OCI-LY7 (cell line): ENCODE measurements around the gene PAX7. TPM values are rescaled to one million over a fixed set of nuclear protein-coding genes. Genes with fewer than 3 reads are reported as not detected.

Source experiments
- BruUV-seq: library from RNA; stranded (reverse); fragments of 400-500 nt; replicated peaks from 2 replicates; lab custom pipeline; 2021; lab: Mats Ljungman, UMichigan
- CTCF ChIA-PET: fragments of 300-600 bp; sonication (Branson Sonifier 250); formaldehyde crosslinking; loops from one replicate; lab custom pipeline; 2022; ENCODE audit warnings: antibody characterized with exemption; ENCODE audit not compliant: unreplicated experiment; lab: Charles Lee
- POLR2A ChIA-PET: fragments of 300-600 bp; sonication (Branson Sonifier 250); formaldehyde crosslinking; loops from one replicate; lab custom pipeline; 2022; ENCODE audit warnings: antibody characterized with exemption; lab: Charles Lee
- DNase-seq: peaks from one replicate; pipeline ENCODE4 v3.0.0-alpha.2; 2015; ENCODE audit warnings: low spot score
- H2AFZ ChIP-seq: fragments of 200-600 bp; sonication (generic), shearing (Covaris generic); 2 replicates; pipeline ENCODE4 v1.6.1; 2014; ENCODE audit warnings: mild to moderate bottlenecking, antibody characterized with exemption, low read length, moderate library complexity
- H3K27ac ChIP-seq: fragments of 200-600 bp; sonication (generic); 2 replicates; pipeline ENCODE4 v1.5.1; 2014; ENCODE audit warnings: mixed run types, low read depth, mild to moderate bottlenecking, moderate library complexity, low read length, inconsistent platforms; ENCODE audit not compliant: poor library complexity, severe bottlenecking
- H3K36me3 ChIP-seq: fragments of 200-600 bp; sonication (generic); 2 replicates; pipeline ENCODE4 v1.6.1; 2014; ENCODE audit warnings: mild to moderate bottlenecking, antibody characterized with exemption, low read length, moderate library complexity, mixed read lengths; ENCODE audit not compliant: insufficient read depth
- H3K4me1 ChIP-seq: fragments of 200-600 bp; sonication (generic); 2 replicates; pipeline ENCODE4 v1.5.1; 2014; ENCODE audit warnings: mild to moderate bottlenecking, low read length; ENCODE audit not compliant: insufficient read depth, poor library complexity, severe bottlenecking
- H3K4me2 ChIP-seq: fragments of 200-600 bp; sonication (generic); 2 replicates; pipeline ENCODE4 v1.6.1; 2014; ENCODE audit warnings: mild to moderate bottlenecking, low read length
- H3K4me3 ChIP-seq: fragments of 200-600 bp; sonication (generic); 2 replicates; pipeline ENCODE4 v1.5.1; 2014; ENCODE audit warnings: mild to moderate bottlenecking, low read depth, low read length; ENCODE audit not compliant: poor library complexity, severe bottlenecking
- H3K79me2 ChIP-seq: fragments of 200-600 bp; sonication (generic); 2 replicates; pipeline ENCODE4 v1.6.1; 2016; ENCODE audit warnings: low read depth, mild to moderate bottlenecking, low read length, moderate library complexity, mixed read lengths; ENCODE audit not compliant: insufficient read depth
- H3K9me2 ChIP-seq: fragments of 200-600 bp; sonication (generic); 2 replicates; pipeline ENCODE4 v1.6.1; 2016; ENCODE audit warnings: mild to moderate bottlenecking, low read length, mixed read lengths; ENCODE audit not compliant: insufficient read depth
- H3K9me3 ChIP-seq: fragments of 200-600 bp; sonication (generic); 2 replicates; pipeline ENCODE4 v1.6.1; 2014; ENCODE audit warnings: mild to moderate bottlenecking, mixed run types, low read length, mixed read lengths
- H4K20me1 ChIP-seq: fragments of 200-600 bp; sonication (generic); 2 replicates; pipeline ENCODE4 v1.6.1; 2014; ENCODE audit warnings: mild to moderate bottlenecking, antibody characterized with exemption, low read length, moderate library complexity, mixed read lengths; ENCODE audit not compliant: insufficient read depth
- CTCF ChIP-seq: fragments of 200-600 bp; sonication (generic); conservative IDR thresholded peaks from 2 replicates; pipeline ENCODE4 v1.5.1; 2014; ENCODE audit warnings: mild to moderate bottlenecking, antibody characterized with exemption, low read length, moderate library complexity, mixed read lengths
- EZH2phosphoT487 ChIP-seq: fragments of 200-600 bp; sonication (generic); IDR thresholded peaks from 2 replicates; pipeline ENCODE4 v1.6.1; 2018; ENCODE audit warnings: low read depth, borderline replicate concordance, mild to moderate bottlenecking, mixed run types, antibody characterized with exemption, low read length, moderate library complexity, mixed read lengths
- intact Hi-C: fragments of 100-400 bp; cut with micrococcal nuclease; formaldehyde crosslinking; loops from one replicate; pipeline ENCODE4 v1.10.0; 2022; ENCODE audit not compliant: unreplicated experiment
- total RNA-seq, 2 experiments: library from RNA; depleted of rRNA in 1 of 2; stranded (reverse); fragments of >200 nt in 1 of 2; shearing (Covaris generic) in 1 of 2; gene quantifications; 2 replicates each; pipeline ENCODE4 v1.2.3, GENCODE V29; 2014 to 2022

PAX7 gene
- total RNA-seq, 2 experiments from 2014 or later, result not detected

- Histone ChIP-seq H3K4me1 (no peaks in the 10 kb centered on the region), H3K9me2 (no peaks in the 10 kb centered on the region), H3K4me2 (no peak overlapping the region), H2AFZ (no peak overlapping the region), H3K9me3 (no peaks in the 10 kb centered on the region), H3K36me3 (no peaks in the 10 kb centered on the region), H3K79me2 (no peaks in the 10 kb centered on the region), H3K4me3 (no peak overlapping the region), H4K20me1 (no peaks in the 10 kb centered on the region), H3K27ac (no peak overlapping the region)
- ChIA-PET CTCF (no interaction called here), POLR2A (no interaction called here)
- TF ChIP-seq EZH2phosphoT487 (no peak), CTCF (no peak)
- intact Hi-C loops, result no loop called here
- no TSS peak for BruUV-seq
- DNase-seq, result no peak
Measured at GRCh38 chr1:18633422-18634155, 2.9 kb downstream of the PAX7 start.

DNA sequence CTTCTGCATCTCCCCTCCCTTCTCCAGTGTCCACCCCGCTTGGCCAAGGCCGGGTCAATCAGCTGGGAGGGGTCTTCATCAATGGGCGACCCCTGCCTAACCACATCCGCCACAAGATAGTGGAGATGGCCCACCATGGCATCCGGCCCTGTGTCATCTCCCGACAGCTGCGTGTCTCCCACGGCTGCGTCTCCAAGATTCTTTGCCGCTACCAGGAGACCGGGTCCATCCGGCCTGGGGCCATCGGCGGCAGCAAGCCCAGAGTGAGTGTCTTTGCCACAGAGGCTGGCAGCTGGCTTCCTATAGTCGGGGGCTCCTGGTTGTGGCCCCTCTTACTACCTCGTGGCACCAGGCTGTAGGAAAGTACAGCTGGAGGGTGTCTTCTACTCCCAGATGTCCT is 3.6 kb downstream of the PAX7 start:
- H3K9me2 ChIP-seq, result no peaks in the 10 kb centered on the region
- H3K4me3 ChIP-seq, result no peak overlapping the region
- H3K27ac ChIP-seq, result no peak overlapping the region
- H4K20me1 ChIP-seq, result no peaks in the 10 kb centered on the region
- TF ChIP-seq EZH2phosphoT487 (no peak), CTCF (no peak)
- POLR2A ChIA-PET, result no interaction called here
- no peak for DNase-seq
- no TSS peak for BruUV-seq
- no peaks in the 10 kb centered on the region for H3K4me1 ChIP-seq
- CTCF ChIA-PET, result no interaction called here
- no peak overlapping the region for H3K4me2 ChIP-seq
- H2AFZ ChIP-seq, result no peak overlapping the region
- no peaks in the 10 kb centered on the region for H3K79me2 ChIP-seq
- intact Hi-C loops, result no loop called here
- H3K9me3 ChIP-seq, result no peaks in the 10 kb centered on the region
- H3K36me3 ChIP-seq, result no peaks in the 10 kb centered on the region

DNA sequence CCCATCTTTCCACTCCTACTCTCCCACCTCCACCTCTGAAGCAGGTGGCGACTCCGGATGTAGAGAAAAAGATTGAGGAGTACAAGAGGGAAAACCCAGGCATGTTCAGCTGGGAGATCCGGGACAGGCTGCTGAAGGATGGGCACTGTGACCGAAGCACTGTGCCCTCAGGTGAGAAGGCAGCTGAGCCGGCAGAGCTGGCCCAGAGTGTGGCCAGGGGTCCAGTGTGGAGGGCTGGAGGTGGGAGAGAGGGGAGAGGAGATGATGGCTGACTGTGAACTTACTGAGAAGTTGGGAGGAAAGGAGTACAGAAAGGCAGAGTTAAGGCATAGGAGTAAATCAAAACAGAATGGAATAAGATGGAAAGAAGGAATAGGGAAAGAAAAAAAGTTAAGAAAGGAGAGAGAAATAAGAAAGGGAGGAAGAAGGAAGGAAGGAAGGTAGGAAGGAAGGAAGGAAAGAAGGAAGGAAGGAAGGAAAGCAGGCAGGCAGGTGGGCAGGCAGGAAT is 4.5 kb downstream of the PAX7 start:
- no TSS peak for BruUV-seq
- H3K4me3 ChIP-seq, result no peak overlapping the region
- POLR2A ChIA-PET, result no interaction called here
- CTCF ChIA-PET, result no interaction called here
- H3K36me3 ChIP-seq, result no peaks in the 10 kb centered on the region
- no peak for DNase-seq
- no peaks in the 10 kb centered on the region for H4K20me1 ChIP-seq
- no peaks in the 10 kb centered on the region for H3K9me3 ChIP-seq
- no peaks in the 10 kb centered on the region for H3K4me1 ChIP-seq
- no peak overlapping the region for H3K4me2 ChIP-seq
- no peaks in the 10 kb centered on the region for H3K9me2 ChIP-seq
- TF ChIP-seq CTCF, result no peak
- no peak for TF ChIP-seq EZH2phosphoT487
- no peaks in the 10 kb centered on the region for H3K79me2 ChIP-seq
- H3K27ac ChIP-seq, result no peak overlapping the region
- no peak overlapping the region for H2AFZ ChIP-seq
- intact Hi-C loops, result no loop called here
